Astrocyte of the spinal cord (primary cell): ENCODE data around the gene SF1.

ENCODE experiments used
- DNase-seq: peaks from one replicate; pipeline ENCODE4 v3.0.0; 2011; ENCODE audit warnings: low read depth, low spot score
- H3K4me3 ChIP-seq: 2 replicates; pipeline ENCODE4 v1.5.1; 2011; ENCODE audit warnings: low read depth, mild to moderate bottlenecking, low read length, moderate library complexity
- CTCF ChIP-seq: IDR thresholded peaks from 2 replicates; pipeline ENCODE4 v1.5.1; 2012; ENCODE audit warnings: low read depth, mild to moderate bottlenecking, low read length, inconsistent platforms
- in situ Hi-C: cut with HindIII; loops from 2 replicates; pipeline ENCODE4 v1.10.0; 2017; ENCODE audit warnings: low sequenced_read_pairs

SF1 gene

GRCh38 chr11:64723117-64723906 lies 55.0 kb downstream of the SF1 start, which contains the start of gene NRXN2:
Gene NRXN2, minus strand, starts transcription at chr11:64723197. Its CDS starts 9,498 bp downstream, at chr11:64713699.
- in situ Hi-C loops: no loop called here
- TF ChIP-seq CTCF: peak; percentile 97
- peak within 1 kb of the TSS; percentile 53 for H3K4me3 ChIP-seq
- DNase-seq: peak; percentile 81

GRCh38 chr11:64722141-64723065 lies 55.9 kb downstream of the SF1 start:
- DNase-seq: no peak
- no peak for TF ChIP-seq CTCF
- H3K4me3 ChIP-seq: no peak overlapping the region
- in situ Hi-C loops: no loop called here

- no peak for TF ChIP-seq CTCF
- H3K4me3 ChIP-seq: no peak overlapping the region
- DNase-seq: no peak
- in situ Hi-C loops: no loop called here
Measured at GRCh38 chr11:64721359-64721699, 57.0 kb downstream of the SF1 start.

GRCh38 chr11:64720640-64721358 lies 57.5 kb downstream of the SF1 start:
- in situ Hi-C loops: no loop called here
- H3K4me3 ChIP-seq: no peak overlapping the region
- no peak for DNase-seq
- TF ChIP-seq CTCF: no peak

GRCh38 chr11:64720167-64720566 lies 58.2 kb downstream of the SF1 start:
- no peak for TF ChIP-seq CTCF
- no peak overlapping the region for H3K4me3 ChIP-seq
- no peak for DNase-seq
- in situ Hi-C loops: no loop called here

- no peak for DNase-seq
- no peak for TF ChIP-seq CTCF
- no peak overlapping the region for H3K4me3 ChIP-seq
- in situ Hi-C loops: no loop called here
Measured at GRCh38 chr11:64719406-64719805, 58.9 kb downstream of the SF1 start.
